Suprapubic skin (tissue), 4 donors: ENCODE measurements around the gene WDR5. TPM values are rescaled to one million over a fixed set of nuclear protein-coding genes. Genes with fewer than 3 reads are reported as not detected.

ENCODE experiments used
- DNase-seq, 2 donors: peaks; one replicate each; pipeline ENCODE4 v3.0.0-alpha.2; 2019; ENCODE audit warnings: low spot score in 2 of 2
- H3K27ac ChIP-seq: fragments of 200-600 bp; sonication (generic); one replicate; pipeline ENCODE4 v1.5.1; 2019
- H3K27me3 ChIP-seq: fragments of 200-600 bp; sonication (generic); one replicate; pipeline ENCODE4 v1.5.1; 2019
- H3K36me3 ChIP-seq: fragments of 200-600 bp; sonication (generic); one replicate; pipeline ENCODE4 v1.5.1; 2019
- H3K4me1 ChIP-seq: fragments of 200-600 bp; sonication (generic); one replicate; pipeline ENCODE4 v1.5.1; 2019
- H3K4me3 ChIP-seq: fragments of 200-600 bp; sonication (generic); one replicate; pipeline ENCODE4 v1.5.1; 2019; ENCODE audit warnings: mild to moderate bottlenecking
- H3K9me3 ChIP-seq: fragments of 200-600 bp; sonication (generic); one replicate; pipeline ENCODE4 v1.5.1; 2019
- EP300 ChIP-seq: sonication (generic); formaldehyde crosslinking; IDR thresholded peaks from one replicate; pipeline ENCODE4 v1.6.1; 2017; ENCODE audit warnings: antibody characterized with exemption
- POLR2A ChIP-seq, 2 donors: fragments of 450-650 bp; IDR thresholded peaks; one replicate each; pipeline ENCODE4 v1.6.1; 2017; ENCODE audit warnings: antibody characterized with exemption in 2 of 2, mild to moderate bottlenecking in 2 of 2, moderate library complexity in 2 of 2
- POLR2AphosphoS5 ChIP-seq, 3 donors: sonication (generic); formaldehyde crosslinking; IDR thresholded peaks; one replicate each; pipeline ENCODE4 v1.6.1; 2017; ENCODE audit warnings: antibody characterized with exemption in 3 of 3
- WGBS: methylation state at CpG from one replicate; pipeline ENCODE4 v1.1.5; 2018; 5-methylcytosine and 5-hydroxymethylcytosine counted together
- total RNA-seq, 4 donors: library from RNA; depleted of rRNA; stranded (reverse); fragments of >200 nt; gene quantifications; one replicate each; pipeline ENCODE4 v1.1.0, GENCODE V29; 2016
- TF ChIP-seq, protein P1 (sequence below), 2 donors: fragments of 200-600 bp in 1 of 2; fragments of 450-650 bp in 1 of 2; sonication (generic) in 1 of 2; IDR thresholded peaks; one replicate each; pipeline ENCODE4 v1.5.1; 2016 to 2019; ENCODE audit warnings: antibody characterized with exemption in 2 of 2, mild to moderate bottlenecking in 1 of 2, moderate library complexity in 1 of 2

WDR5 gene
- total RNA-seq, 4 donors from 2014 or later: 21.7 to 37.8 (median 26.5) TPM

DNA sequence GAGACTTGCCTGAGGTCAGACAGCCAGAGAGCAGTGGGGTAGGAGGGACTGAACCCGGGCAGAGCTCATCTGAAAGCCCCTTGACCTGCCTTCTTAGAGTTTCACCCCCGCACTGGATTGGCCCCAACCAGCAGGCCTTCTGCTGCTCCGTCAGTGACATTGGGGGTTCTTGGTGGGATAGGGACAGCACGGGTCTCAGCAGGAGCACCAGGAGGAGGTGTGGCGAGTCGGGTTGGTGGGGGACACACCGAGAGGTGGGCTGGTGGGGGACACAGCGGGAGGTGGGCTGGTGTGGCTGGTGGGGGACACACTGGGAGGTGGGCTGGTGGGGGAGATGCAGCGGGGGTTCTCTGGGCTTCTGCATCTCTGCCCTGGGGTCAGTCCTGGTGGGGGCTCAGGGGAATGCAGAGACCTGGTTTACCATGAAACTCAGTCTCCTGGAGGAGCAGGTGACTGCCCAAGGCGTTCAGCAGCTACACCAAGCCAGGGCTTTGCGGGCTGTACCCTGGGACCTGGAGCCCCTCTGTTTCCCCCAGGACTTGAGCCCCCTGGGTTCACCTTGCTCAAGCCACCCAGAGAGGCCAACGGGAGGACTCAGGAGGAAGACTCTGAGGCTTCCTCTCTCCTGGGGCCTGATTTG is 56.5 kb downstream of the WDR5 start:
- Histone ChIP-seq H3K27ac (no peak overlapping the region), H3K4me3 (no peak overlapping the region), H3K27me3 (peaks cover 17% of the 10 kb centered on the region), H3K9me3 (no peaks in the 10 kb centered on the region), H3K36me3 (no peaks in the 10 kb centered on the region), H3K4me1 (peaks cover 9% of the 10 kb centered on the region)
- WGBS: 89% methylated on average over 11 of the region's 12 CpGs
- peak; percentile 46 to 70 for DNase-seq
- no peak for TF ChIP-seq EP300
- TF ChIP-seq, protein P1, sequence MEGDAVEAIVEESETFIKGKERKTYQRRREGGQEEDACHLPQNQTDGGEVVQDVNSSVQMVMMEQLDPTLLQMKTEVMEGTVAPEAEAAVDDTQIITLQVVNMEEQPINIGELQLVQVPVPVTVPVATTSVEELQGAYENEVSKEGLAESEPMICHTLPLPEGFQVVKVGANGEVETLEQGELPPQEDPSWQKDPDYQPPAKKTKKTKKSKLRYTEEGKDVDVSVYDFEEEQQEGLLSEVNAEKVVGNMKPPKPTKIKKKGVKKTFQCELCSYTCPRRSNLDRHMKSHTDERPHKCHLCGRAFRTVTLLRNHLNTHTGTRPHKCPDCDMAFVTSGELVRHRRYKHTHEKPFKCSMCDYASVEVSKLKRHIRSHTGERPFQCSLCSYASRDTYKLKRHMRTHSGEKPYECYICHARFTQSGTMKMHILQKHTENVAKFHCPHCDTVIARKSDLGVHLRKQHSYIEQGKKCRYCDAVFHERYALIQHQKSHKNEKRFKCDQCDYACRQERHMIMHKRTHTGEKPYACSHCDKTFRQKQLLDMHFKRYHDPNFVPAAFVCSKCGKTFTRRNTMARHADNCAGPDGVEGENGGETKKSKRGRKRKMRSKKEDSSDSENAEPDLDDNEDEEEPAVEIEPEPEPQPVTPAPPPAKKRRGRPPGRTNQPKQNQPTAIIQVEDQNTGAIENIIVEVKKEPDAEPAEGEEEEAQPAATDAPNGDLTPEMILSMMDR (IDR thresholded peaks at IDR 0.05): no peak
- no peak for TF ChIP-seq POLR2A (IDR thresholded peaks at IDR 0.05)
- no peak for TF ChIP-seq POLR2AphosphoS5 (IDR thresholded peaks at IDR 0.05)

DNA sequence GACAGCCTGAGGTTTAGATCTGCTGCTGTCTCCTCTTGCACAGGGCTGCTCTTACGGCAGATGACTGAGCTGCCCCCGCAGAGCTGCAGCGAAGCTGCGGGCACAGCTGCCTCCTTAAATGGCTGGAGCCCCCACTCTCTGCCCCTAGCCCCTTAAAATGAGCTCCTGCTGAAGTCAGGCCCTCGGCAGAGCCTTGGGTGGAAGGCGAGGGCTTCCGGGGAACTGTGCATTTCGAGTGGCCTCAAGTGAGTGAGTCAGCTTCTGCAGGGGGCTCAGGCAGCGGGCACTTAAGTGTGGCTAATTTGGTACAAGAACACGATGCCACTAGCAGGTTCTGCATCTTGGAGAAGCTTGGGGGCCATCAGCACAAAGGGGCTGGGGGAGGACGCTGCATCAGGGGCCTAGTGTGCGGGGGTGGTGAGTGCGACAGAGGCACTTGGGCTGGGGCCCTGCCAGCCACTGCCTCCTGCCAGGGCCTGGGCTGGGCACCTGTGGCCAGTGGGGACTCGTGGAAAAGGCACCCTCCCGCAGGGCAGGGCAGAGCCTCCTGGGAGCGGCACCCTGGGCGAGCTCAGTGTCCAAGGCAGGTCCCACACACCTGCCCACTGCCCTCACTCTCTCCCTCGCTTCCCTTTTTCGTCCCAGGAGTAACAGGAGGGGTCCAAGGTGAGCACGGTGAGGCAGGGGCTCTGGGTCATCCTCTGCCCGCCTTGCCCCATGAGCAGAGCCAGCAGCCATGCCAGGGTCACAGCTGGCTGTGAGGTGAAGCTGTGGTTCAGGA is 57.3 kb downstream of the WDR5 start:
- Histone ChIP-seq H3K4me1 (peaks cover 7% of the 10 kb centered on the region), H3K4me3 (no peak overlapping the region), H3K27me3 (peaks cover 14% of the 10 kb centered on the region), H3K36me3 (no peaks in the 10 kb centered on the region), H3K9me3 (no peaks in the 10 kb centered on the region), H3K27ac (no peak overlapping the region)
- 87% methylated on average over 14 of the region's 21 CpGs for WGBS
- peak; percentile 55 to 62 for DNase-seq
- no peak for TF ChIP-seq POLR2AphosphoS5 (IDR thresholded peaks at IDR 0.05)
- TF ChIP-seq EP300: no peak
- TF ChIP-seq, protein P1 (IDR thresholded peaks at IDR 0.05): no peak
- TF ChIP-seq POLR2A (IDR thresholded peaks at IDR 0.05): no peak

DNA sequence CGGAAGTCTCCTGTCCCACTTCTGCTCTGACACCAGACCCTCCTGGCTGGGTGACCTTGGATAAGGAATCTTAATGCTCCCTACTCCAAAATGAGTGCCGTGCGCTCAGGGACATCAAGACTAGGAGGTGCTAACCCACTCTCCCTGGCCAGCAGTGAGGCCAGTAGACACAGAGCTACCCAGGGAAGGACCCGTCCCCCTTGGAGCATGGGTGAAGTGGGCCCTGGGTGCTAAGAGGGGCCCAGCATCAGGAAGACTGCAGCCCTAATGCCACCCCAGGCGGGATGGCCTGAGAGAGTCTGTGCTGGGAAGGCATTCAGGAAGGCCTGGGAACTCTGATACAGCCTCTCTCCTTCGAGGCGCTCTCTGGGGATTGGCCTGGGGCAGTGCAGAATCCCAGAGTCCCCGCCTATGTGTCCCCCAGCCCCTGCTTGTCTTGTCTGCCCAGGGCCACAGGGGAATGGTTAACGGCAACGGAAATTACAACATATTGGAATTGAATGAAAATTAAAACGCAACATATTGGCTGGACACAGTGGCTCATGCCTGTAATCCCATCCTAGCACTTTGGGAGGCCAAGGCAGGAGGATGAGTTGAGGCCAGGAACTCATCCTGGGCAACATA is 58.1 kb downstream of the WDR5 start:
- Histone ChIP-seq H3K9me3 (no peaks in the 10 kb centered on the region), H3K27me3 (peaks cover 7% of the 10 kb centered on the region), H3K27ac (no peak overlapping the region), H3K36me3 (no peaks in the 10 kb centered on the region), H3K4me3 (no peak overlapping the region), H3K4me1 (no peaks in the 10 kb centered on the region)
- DNase-seq: peak; percentile 40 to 56
- 78% methylated on average over 5 of the region's 11 CpGs for WGBS
- TF ChIP-seq EP300 (no peak), POLR2A (IDR thresholded peaks at IDR 0.05) (no peak)

DNA sequence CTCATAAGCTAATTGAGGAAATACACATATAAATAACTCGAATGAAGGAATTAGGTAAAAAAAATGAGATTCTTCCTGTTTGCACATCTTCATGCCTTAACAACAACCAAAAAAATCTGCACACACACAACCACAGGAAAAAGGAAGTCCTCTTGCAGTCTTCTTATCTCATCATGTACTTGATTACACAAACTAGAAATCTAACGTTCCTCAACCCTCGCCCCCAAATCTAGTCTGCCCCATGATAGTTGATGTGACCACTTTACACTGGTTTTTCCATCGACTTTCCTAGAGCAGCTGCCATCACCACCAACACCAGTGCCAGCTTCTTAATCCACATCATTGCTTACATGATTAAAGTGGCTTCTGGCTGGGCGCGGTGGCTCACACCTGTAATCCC is 59.7 kb downstream of the WDR5 start:
- H3K36me3 ChIP-seq: no peaks in the 10 kb centered on the region
- DNase-seq: peak in 1 of 2 donors; percentile 16
- 71% methylated on average over 6 of the region's 6 CpGs for WGBS
- H3K9me3 ChIP-seq: no peaks in the 10 kb centered on the region
- no peak overlapping the region for H3K4me3 ChIP-seq
- no peaks in the 10 kb centered on the region for H3K27me3 ChIP-seq
- no peak overlapping the region for H3K27ac ChIP-seq
- H3K4me1 ChIP-seq: no peaks in the 10 kb centered on the region
- TF ChIP-seq, protein P1 (IDR thresholded peaks at IDR 0.05): no peak
- TF ChIP-seq POLR2A (IDR thresholded peaks at IDR 0.05) (no peak), POLR2AphosphoS5 (IDR thresholded peaks at IDR 0.05) (no peak), EP300 (no peak)

DNA sequence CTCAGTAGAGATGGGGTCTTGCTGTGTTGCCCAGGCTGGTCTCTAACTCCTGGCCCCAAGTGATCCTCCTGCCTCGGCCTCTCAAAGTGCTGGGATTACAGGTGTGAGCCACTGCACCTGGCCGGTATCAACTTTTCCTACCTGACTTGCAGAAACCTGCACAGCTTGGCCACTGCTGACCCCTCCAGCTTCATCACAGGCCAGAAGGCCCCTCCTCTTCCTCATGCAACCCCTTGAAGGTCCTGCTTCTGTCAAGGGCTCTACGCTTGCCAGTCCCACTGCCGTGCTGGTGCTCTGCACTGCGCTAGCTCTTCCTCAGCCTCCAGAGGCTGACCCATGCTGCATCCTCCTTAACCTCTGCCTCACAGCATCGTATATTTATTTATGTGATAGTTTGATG is 61.0 kb downstream of the WDR5 start:
- no peaks in the 10 kb centered on the region for H3K27me3 ChIP-seq
- 89% methylated on average over 6 of the region's 6 CpGs for WGBS
- H3K4me3 ChIP-seq: no peak overlapping the region
- TF ChIP-seq, protein P1 (IDR thresholded peaks at IDR 0.05): no peak
- TF ChIP-seq POLR2AphosphoS5 (IDR thresholded peaks at IDR 0.05) (no peak), EP300 (no peak), POLR2A (IDR thresholded peaks at IDR 0.05) (no peak)
- peak in 1 of 2 donors; percentile 47 for DNase-seq
- no peaks in the 10 kb centered on the region for H3K9me3 ChIP-seq
- H3K4me1 ChIP-seq: no peaks in the 10 kb centered on the region
- H3K27ac ChIP-seq: no peak overlapping the region
- no peaks in the 10 kb centered on the region for H3K36me3 ChIP-seq
